Astrocyte of the spinal cord (primary cell): ENCODE results near the gene LGALS1.

ENCODE experiments used
- DNase-seq: peaks from one replicate; pipeline ENCODE4 v3.0.0; 2011; ENCODE audit warnings: low read depth, low spot score
- H3K4me3 ChIP-seq: 2 replicates; pipeline ENCODE4 v1.5.1; 2011; ENCODE audit warnings: low read depth, mild to moderate bottlenecking, low read length, moderate library complexity
- CTCF ChIP-seq: IDR thresholded peaks from 2 replicates; pipeline ENCODE4 v1.5.1; 2012; ENCODE audit warnings: low read depth, mild to moderate bottlenecking, low read length, inconsistent platforms
- in situ Hi-C: cut with HindIII; loops from 2 replicates; pipeline ENCODE4 v1.10.0; 2017; ENCODE audit warnings: low sequenced_read_pairs

Gene LGALS1

GRCh38 chr22:37725551-37726240 lies 50.3 kb downstream of the LGALS1 start:
- in situ Hi-C loops: no loop called here
- no peak for TF ChIP-seq CTCF
- DNase-seq: no peak
- H3K4me3 ChIP-seq: no peak overlapping the region

- TF ChIP-seq CTCF: peak; percentile 41
- no peak for DNase-seq
- in situ Hi-C loops: no loop called here
- H3K4me3 ChIP-seq: no peak overlapping the region
These were observed 50.9 kb downstream of the LGALS1 start for GRCh38 chr22:37726241-37726887.

GRCh38 chr22:37728620-37729019 lies 53.2 kb downstream of the LGALS1 start:
- H3K4me3 ChIP-seq: no peak overlapping the region

More at GRCh38 chr22:37728620-37729019, 53.2 kb downstream of the LGALS1 start:
- no peak for TF ChIP-seq CTCF
- in situ Hi-C loops: no loop called here
- DNase-seq: no peak
